T-helper 17 cell (primary cell): ENCODE data around the gene ATL3. TPM values are rescaled to one million over a fixed set of nuclear protein-coding genes. Genes with fewer than 3 reads are reported as not detected.
"Not testable (repeated sequence)": the region's sequence is repeated elsewhere in the genome, so short reads cannot be mapped to it uniquely, and the experiment has no call there.

Experiments used
- ATAC-seq: fragments of 150-1000 bp; cut with Tn5 transposase; 2 replicates; pipeline ENCODE4 v1.10.0; 2021; ENCODE audit warnings: mild to moderate bottlenecking, moderate library complexity
- DNase-seq, 3 donors: peaks; one replicate each; pipeline versions ENCODE4 v3.0.0 to v3.0.0-alpha.2; 2020 to 2021
- H3K9me3 ChIP-seq: one replicate; pipeline ENCODE4 v1.7.0; 2013; ENCODE audit warnings: low read length, mild to moderate bottlenecking; ENCODE audit not compliant: control insufficient read depth, poor library complexity, severe bottlenecking
- H3K27ac Mint-ChIP-seq: one replicate; pipeline ENCODE4 v1.8.0; 2022; ENCODE audit warnings: mild to moderate bottlenecking, moderate library complexity, mixed read lengths
- H3K27me3 Mint-ChIP-seq: one replicate; pipeline ENCODE4 v1.8.0; 2022; ENCODE audit warnings: mixed read lengths
- H3K36me3 Mint-ChIP-seq: one replicate; pipeline ENCODE4 v1.8.0; 2022; ENCODE audit warnings: low read depth, mixed read lengths
- H3K4me1 Mint-ChIP-seq: one replicate; pipeline ENCODE4 v1.8.0; 2022; ENCODE audit warnings: mild to moderate bottlenecking, mixed read lengths
- H3K4me3 Mint-ChIP-seq: one replicate; pipeline ENCODE4 v1.8.0; 2022; ENCODE audit warnings: mild to moderate bottlenecking, moderate library complexity, mixed read lengths
- total RNA-seq, 4 donors: library from RNA in 2 of 4; stranded (reverse) in 2 of 4; gene quantifications; one replicate each; pipeline ENCODE4 v1.2.3 and lab custom pipeline; 2022 to 2026

Gene ATL3
- total RNA-seq, 2 donors from 2014 or later = 30.7 to 32.8 TPM

- no peak for DNase-seq
- H3K27me3 Mint-ChIP-seq = no peaks in the 10 kb centered on the region
- no peak overlapping the region for H3K27ac Mint-ChIP-seq
- H3K36me3 Mint-ChIP-seq = no peaks in the 10 kb centered on the region
- no peak overlapping the region for H3K4me3 Mint-ChIP-seq
- no peaks in the 10 kb centered on the region for H3K9me3 ChIP-seq
- peaks cover 2% of the 10 kb centered on the region for H3K4me1 Mint-ChIP-seq
- no peak for ATAC-seq
These were observed 47.5 kb downstream of the ATL3 start for GRCh38 chr11:63623513-63624140.

DNA sequence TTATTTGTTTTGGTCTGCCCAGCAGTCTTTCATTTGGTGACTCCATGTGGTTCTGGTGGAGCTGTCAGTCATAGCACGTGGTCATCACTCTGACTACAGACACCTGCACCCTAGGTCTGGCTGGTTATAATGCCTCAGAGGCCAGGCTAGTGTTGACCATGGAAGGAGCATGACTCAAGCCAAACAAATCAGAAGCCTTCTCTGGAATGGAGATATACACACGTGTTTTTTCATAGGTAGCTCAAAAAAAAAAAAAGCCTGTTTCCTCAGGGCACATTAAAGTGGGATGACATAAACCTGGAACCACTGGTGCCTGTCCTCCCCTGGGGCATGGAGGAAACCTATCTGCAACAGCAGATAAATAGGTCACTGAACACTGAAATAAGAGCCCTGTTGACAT lies 48.9 kb downstream of the ATL3 start:
- DNase-seq (no peak), ATAC-seq (no peak)
- Mint-ChIP-seq H3K27me3 (no peaks in the 10 kb centered on the region), H3K4me1 (peaks cover 2% of the 10 kb centered on the region), H3K27ac (no peak overlapping the region), H3K4me3 (no peak overlapping the region), H3K36me3 (no peaks in the 10 kb centered on the region)
- H3K9me3 ChIP-seq = no peaks in the 10 kb centered on the region

DNA sequence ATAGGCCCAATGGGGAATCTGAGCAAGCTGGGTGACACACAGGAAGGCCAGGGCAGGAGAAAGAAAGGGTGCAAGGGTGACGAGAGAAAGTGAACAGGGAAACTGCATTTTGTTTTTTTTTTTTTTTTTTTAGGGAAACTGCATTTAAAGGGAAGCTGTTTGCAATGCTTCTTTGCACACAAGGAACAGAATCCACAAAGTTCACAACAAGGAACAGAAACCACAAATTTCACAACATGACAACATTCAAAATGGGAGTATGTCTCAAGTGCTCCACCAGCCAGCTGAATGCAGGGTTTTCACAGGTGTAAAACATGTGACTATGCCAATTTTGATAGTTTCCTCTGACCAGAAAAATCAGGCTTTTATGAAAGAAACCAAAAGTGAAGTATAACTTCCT lies 50.1 kb downstream of the ATL3 start:
- Mint-ChIP-seq H3K4me1 (peaks cover 2% of the 10 kb centered on the region), H3K27me3 (no peaks in the 10 kb centered on the region), H3K4me3 (no peak overlapping the region), H3K36me3 (no peaks in the 10 kb centered on the region), H3K27ac (peak overlapping the region; percentile 9)
- no peaks in the 10 kb centered on the region for H3K9me3 ChIP-seq
- no peak for DNase-seq
- no peak for ATAC-seq

GRCh38 chr11:63619967-63620366 lies 51.2 kb downstream of the ATL3 start:
- H3K4me1 Mint-ChIP-seq = peaks cover 2% of the 10 kb centered on the region
- no peaks in the 10 kb centered on the region for H3K36me3 Mint-ChIP-seq
- ATAC-seq (no peak), DNase-seq (no peak)
- H3K27me3 Mint-ChIP-seq = no peaks in the 10 kb centered on the region
- peak overlapping the region; percentile 9 for H3K27ac Mint-ChIP-seq
- H3K4me3 Mint-ChIP-seq = no peak overlapping the region
- no peaks in the 10 kb centered on the region for H3K9me3 ChIP-seq

GRCh38 chr11:63617686-63618085 lies 53.5 kb downstream of the ATL3 start:
- DNase-seq, ATAC-seq, H3K27me3 Mint-ChIP-seq, H3K27ac Mint-ChIP-seq, H3K36me3 Mint-ChIP-seq, H3K4me3 Mint-ChIP-seq, H3K9me3 ChIP-seq, H3K4me1 Mint-ChIP-seq: not testable (repeated sequence)

- no peak overlapping the region for H3K4me3 Mint-ChIP-seq
- no peaks in the 10 kb centered on the region for H3K9me3 ChIP-seq
- DNase-seq (no peak), ATAC-seq (no peak)
- H3K27ac Mint-ChIP-seq = no peak overlapping the region
- peaks cover 6% of the 10 kb centered on the region for H3K4me1 Mint-ChIP-seq
- no peaks in the 10 kb centered on the region for H3K36me3 Mint-ChIP-seq
- H3K27me3 Mint-ChIP-seq = no peaks in the 10 kb centered on the region
These were observed 54.2 kb downstream of the ATL3 start for GRCh38 chr11:63616953-63617352.

- no peaks in the 10 kb centered on the region for H3K9me3 ChIP-seq
- Mint-ChIP-seq H3K4me1 (peaks cover 19% of the 10 kb centered on the region), H3K4me3 (peak within 1 kb of the TSS; percentile 92), H3K36me3 (no peaks in the 10 kb centered on the region), H3K27me3 (no peaks in the 10 kb centered on the region), H3K27ac (peak within 1 kb of the TSS; percentile 85)
- peak; percentile 72 for ATAC-seq
- peak in 2 of 3 donors; percentile 15 to 25 for DNase-seq
These were observed 57.0 kb downstream of the ATL3 start, which contains the start of gene PLAAT3 for GRCh38 chr11:63614136-63614671. Gene PLAAT3, minus strand, starts transcription at chr11:63614433. Its CDS starts 419 bp downstream, at chr11:63614014.

DNA sequence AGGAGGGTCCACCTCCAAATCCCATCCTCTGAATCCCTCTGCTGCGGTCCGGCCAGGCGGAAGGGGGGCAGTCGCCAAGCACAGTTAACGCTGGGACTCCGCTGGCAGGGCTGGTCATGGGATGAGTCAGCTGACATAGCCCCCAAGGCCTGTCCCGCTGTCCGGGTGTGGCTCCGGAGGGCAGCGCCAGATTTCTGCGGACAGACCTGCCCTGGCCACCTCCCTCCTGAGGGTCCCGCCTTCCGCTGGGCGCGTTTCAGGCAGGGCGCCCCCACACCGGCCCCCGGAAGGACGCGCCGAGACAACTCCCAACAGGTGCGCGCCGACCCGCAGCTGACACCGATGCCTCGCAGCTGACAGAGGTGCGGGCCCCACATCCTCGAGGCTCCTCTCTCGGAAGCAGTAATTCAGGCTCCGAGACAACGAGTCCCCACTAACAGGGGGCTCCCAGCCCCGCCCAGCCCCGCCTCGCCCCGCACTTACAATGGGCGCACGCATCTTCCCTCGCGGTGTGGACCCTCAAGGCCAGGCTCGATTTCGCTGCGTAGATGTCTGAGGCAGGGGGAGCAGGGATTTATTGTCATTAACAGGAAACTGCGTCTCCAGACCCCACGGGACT lies 57.5 kb downstream of the ATL3 start:
- ATAC-seq = peak; percentile 76
- no peaks in the 10 kb centered on the region for H3K36me3 Mint-ChIP-seq
- peak in 2 of 3 donors; percentile 11 to 23 for DNase-seq
- peak overlapping the region; percentile 92 for H3K4me3 Mint-ChIP-seq
- H3K9me3 ChIP-seq = no peaks in the 10 kb centered on the region
- peaks cover 19% of the 10 kb centered on the region for H3K4me1 Mint-ChIP-seq
- H3K27ac Mint-ChIP-seq = peak overlapping the region; percentile 85
- H3K27me3 Mint-ChIP-seq = no peaks in the 10 kb centered on the region

DNA sequence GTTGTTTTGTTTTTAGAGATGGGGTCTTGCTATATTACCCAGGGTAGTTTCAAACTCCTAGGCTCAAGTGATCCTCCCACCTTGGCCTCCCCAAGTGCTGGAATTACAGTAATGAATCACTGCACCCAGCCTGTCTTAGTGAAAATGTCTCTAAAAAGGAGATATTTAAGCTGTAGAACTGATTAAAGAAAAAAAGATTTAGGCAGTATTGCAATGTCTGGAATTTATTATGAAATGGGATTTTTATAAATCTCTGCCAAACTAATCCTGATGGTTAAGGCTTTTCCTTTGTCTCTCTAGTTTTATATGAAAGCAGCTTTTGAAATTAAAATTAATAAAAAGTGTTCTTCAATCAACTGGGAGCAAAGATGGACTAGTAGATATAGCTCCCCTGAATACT lies 59.0 kb downstream of the ATL3 start:
- DNase-seq (no peak), ATAC-seq (no peak)
- Mint-ChIP-seq H3K4me1 (peaks cover 21% of the 10 kb centered on the region), H3K4me3 (no peak overlapping the region), H3K36me3 (no peaks in the 10 kb centered on the region), H3K27me3 (no peaks in the 10 kb centered on the region), H3K27ac (peak overlapping the region; percentile 53)
- H3K9me3 ChIP-seq = no peaks in the 10 kb centered on the region

- no peaks in the 10 kb centered on the region for H3K27me3 Mint-ChIP-seq
- no peak overlapping the region for H3K4me3 Mint-ChIP-seq
- ATAC-seq (no peak), DNase-seq (no peak)
- H3K36me3 Mint-ChIP-seq = no peaks in the 10 kb centered on the region
- no peaks in the 10 kb centered on the region for H3K9me3 ChIP-seq
- no peak overlapping the region for H3K27ac Mint-ChIP-seq
- peaks cover 21% of the 10 kb centered on the region for H3K4me1 Mint-ChIP-seq
These were observed 59.8 kb downstream of the ATL3 start for GRCh38 chr11:63611395-63611747.

GRCh38 chr11:63610604-63611394 lies 60.4 kb downstream of the ATL3 start:
- H3K36me3 Mint-ChIP-seq = no peaks in the 10 kb centered on the region
- no peaks in the 10 kb centered on the region for H3K9me3 ChIP-seq
- H3K27ac Mint-ChIP-seq = peak overlapping the region; percentile 78
- DNase-seq (no peak), ATAC-seq (no peak)
- no peaks in the 10 kb centered on the region for H3K27me3 Mint-ChIP-seq
- H3K4me1 Mint-ChIP-seq = peaks cover 21% of the 10 kb centered on the region
- no peak overlapping the region for H3K4me3 Mint-ChIP-seq

DNA sequence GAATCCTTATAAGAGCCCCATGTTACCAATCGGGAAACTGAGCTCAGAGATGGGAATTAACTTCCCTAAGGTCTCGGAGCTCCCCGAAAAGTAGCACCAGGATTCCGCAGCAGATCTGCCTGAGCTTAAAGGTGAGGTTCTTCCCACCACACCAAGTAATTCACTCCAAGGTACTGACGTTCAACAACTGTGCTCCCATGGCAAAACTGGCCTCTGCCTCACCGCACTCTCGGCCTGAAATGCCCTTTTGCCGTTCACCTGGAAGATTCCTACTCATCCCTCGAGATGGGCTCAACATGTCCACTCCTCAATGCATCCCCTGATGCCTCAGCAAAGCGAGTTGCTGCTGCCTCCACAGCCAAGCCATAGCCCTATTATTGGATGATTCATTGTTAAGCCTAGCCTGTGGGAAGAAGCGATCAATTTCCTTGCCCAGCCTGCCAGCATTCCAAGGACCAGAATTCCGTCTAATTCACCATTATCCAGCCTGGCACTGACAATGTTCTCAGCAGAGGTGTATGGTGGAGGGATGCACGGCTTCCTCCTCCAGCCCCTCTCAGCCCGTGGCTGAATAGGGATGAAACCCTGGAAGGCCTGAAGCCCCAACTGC lies 61.1 kb downstream of the ATL3 start:
- Mint-ChIP-seq H3K27ac (peak overlapping the region; percentile 78), H3K27me3 (no peaks in the 10 kb centered on the region), H3K36me3 (no peaks in the 10 kb centered on the region), H3K4me1 (peaks cover 21% of the 10 kb centered on the region), H3K4me3 (no peak overlapping the region)
- H3K9me3 ChIP-seq = no peaks in the 10 kb centered on the region
- ATAC-seq (no peak), DNase-seq (no peak)

DNA sequence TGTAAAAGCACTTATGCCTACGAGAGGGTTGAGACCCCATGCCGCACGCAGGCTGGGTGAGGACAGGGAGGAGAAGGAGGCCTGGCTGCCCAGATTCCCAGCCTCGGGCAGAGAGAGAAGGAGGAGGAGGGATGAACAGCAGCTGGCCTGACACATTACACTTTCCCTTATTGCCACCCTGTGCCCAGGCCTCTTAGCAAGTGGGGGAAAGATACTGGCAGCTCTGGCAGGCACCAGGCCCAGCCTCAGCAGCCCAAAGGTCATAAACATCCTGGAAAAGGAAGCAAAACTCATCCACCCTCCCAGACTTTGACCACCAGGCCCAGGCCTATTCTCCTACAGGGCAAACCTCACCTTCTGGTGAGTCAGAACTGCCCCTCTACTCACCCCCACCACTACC lies 61.6 kb downstream of the ATL3 start:
- Mint-ChIP-seq H3K4me1 (peaks cover 19% of the 10 kb centered on the region), H3K27ac (peak overlapping the region; percentile 78), H3K36me3 (no peaks in the 10 kb centered on the region), H3K27me3 (no peaks in the 10 kb centered on the region), H3K4me3 (no peak overlapping the region)
- no peaks in the 10 kb centered on the region for H3K9me3 ChIP-seq
- DNase-seq (no peak), ATAC-seq (no peak)
